ENCODE measurements around the gene RHOT2.

RHOT2 gene

GRCh38 chr16:702341-702740 lies 34.4 kb downstream of the RHOT2 start:
- no peak for DNase-seq
- H3K9me3 ChIP-seq, result no peaks in the 10 kb centered on the region
- no peak overlapping the region for H3K27ac ChIP-seq
- no peaks in the 10 kb centered on the region for H3K36me3 ChIP-seq
- peaks cover 0 to 95% of the 10 kb centered on the region in 2 donors for H3K27me3 ChIP-seq
- no peak overlapping the region for H3K4me3 ChIP-seq
- no peak for TF ChIP-seq CTCF (IDR thresholded peaks at IDR 0.05)
- intact Hi-C loops (cut with DNase I; ENCODE audit: low total_unique reads), result no loop called here
- H3K4me1 ChIP-seq, result peaks cover 0 to 38% (median 10%) of the 10 kb centered on the region in 4 donors

GRCh38 chr16:703406-703805 lies 35.5 kb downstream of the RHOT2 start:
- intact Hi-C loops (cut with DNase I; ENCODE audit: low total_unique reads), result no loop called here
- no peaks in the 10 kb centered on the region for H3K36me3 ChIP-seq
- no peak overlapping the region for H3K27ac ChIP-seq
- no peak overlapping the region for H3K4me3 ChIP-seq
- no peaks in the 10 kb centered on the region for H3K9me3 ChIP-seq
- H3K4me1 ChIP-seq, result peaks cover 0 to 38% (median 10%) of the 10 kb centered on the region in 4 donors
- H3K27me3 ChIP-seq, result peaks cover 0 to 94% of the 10 kb centered on the region in 2 donors
- DNase-seq, result no peak
- TF ChIP-seq CTCF (IDR thresholded peaks at IDR 0.05), result no peak

DNA sequence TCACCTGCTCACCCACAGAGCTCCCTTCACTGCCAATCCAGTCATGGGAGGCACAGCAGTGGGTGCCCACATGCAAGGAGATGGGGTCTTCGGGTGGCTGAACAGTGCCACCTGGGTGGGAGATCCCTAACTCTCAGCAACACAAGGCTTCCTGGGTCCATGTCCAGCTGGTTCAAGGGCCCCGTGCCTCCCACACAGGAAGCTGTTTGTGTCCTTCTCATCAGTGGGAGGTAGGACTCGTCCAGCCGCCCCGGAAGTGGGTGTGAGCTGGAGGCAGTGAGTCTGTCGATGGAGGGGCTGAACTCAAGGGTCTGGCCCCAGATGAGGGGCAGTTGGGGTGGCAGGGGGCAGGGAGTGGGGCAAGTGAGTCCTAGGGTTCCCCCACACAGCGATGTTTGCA lies 36.1 kb downstream of the RHOT2 start:
- H3K9me3 ChIP-seq, result no peaks in the 10 kb centered on the region
- TF ChIP-seq CTCF (IDR thresholded peaks at IDR 0.05), result no peak
- intact Hi-C loops (cut with DNase I; ENCODE audit: low total_unique reads), result no loop called here
- H3K27me3 ChIP-seq, result peaks cover 0 to 98% of the 10 kb centered on the region in 2 donors
- no peak overlapping the region for H3K4me3 ChIP-seq
- no peaks in the 10 kb centered on the region for H3K36me3 ChIP-seq
- no peak overlapping the region for H3K27ac ChIP-seq
- H3K4me1 ChIP-seq, result peaks cover 0 to 38% (median 10%) of the 10 kb centered on the region in 4 donors
- DNase-seq, result no peak

GRCh38 chr16:704552-705380 lies 36.8 kb downstream of the RHOT2 start:
- intact Hi-C loops (cut with DNase I; ENCODE audit: low total_unique reads), result no loop called here
- Histone ChIP-seq H3K36me3 (no peaks in the 10 kb centered on the region), H3K4me3 (no peak overlapping the region), H3K27ac (no peak overlapping the region), H3K4me1 (peaks cover 0 to 41% (median 13%) of the 10 kb centered on the region in 4 donors), H3K9me3 (no peaks in the 10 kb centered on the region), H3K27me3 (peaks cover 0 to 98% of the 10 kb centered on the region in 2 donors)
- no peak for DNase-seq
- TF ChIP-seq CTCF (IDR thresholded peaks at IDR 0.05), result no peak

DNA sequence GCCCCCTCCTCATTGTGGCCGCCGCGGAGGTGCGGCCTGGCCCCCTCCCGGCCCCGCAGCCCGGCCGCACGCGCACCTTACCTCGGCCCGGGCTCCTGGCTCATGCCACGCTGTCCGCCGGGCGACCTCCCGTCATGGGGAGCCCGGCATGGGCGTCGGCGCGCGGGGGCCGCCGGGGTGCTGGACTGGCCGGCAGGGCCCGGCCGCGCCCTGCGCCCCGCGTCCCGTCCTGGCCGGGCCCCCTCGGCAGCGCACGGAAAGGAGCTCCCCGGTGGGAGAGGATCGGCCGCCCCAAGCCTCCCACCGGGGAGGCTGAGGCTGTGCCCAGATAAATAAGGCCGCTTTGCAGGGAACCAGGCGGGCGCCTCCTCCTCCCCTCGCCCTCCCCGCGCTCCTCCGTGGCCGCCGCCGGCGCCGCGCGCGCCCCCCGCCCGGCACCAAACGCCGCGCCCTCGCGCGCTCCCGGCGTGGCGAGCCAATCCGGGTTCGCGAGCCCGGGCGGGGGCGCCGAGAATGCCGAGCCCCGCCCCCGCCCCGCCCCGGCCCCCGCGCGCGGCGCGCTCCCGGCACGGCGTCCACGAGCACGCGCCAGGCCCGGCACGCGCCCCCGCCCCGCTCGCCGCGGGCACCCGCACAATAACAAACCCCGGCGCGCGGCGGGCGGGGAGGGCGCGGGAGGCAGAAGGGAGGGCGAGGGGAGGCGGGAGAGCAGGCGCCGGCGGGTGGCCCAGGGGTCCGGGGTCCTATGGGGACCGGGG lies 37.7 kb downstream of the RHOT2 start, which contains the start of gene FBXL16:
Gene FBXL16 (minus strand): TSS at position 371 of the 758 bp plus-strand sequence. CDS start 8,396 bp downstream, outside the sequence.
- no peak within 1 kb of the TSS for H3K27ac ChIP-seq
- peaks cover 0 to 98% of the 10 kb centered on the region in 2 donors for H3K27me3 ChIP-seq
- TF ChIP-seq CTCF (IDR thresholded peaks at IDR 0.05), result no peak
- intact Hi-C loops (cut with DNase I; ENCODE audit: low total_unique reads), result no loop called here
- peaks cover 0 to 45% (median 18%) of the 10 kb centered on the region in 4 donors for H3K4me1 ChIP-seq
- DNase-seq, result no peak
- H3K9me3 ChIP-seq, result no peaks in the 10 kb centered on the region
- no peak within 1 kb of the TSS for H3K4me3 ChIP-seq
- no peaks in the 10 kb centered on the region for H3K36me3 ChIP-seq
